Mucosa of gallbladder (tissue), 1 donor: ENCODE measurements around the gene BAZ1A. TPM values are rescaled to one million over a fixed set of nuclear protein-coding genes. Genes with fewer than 3 reads are reported as not detected.
"Not testable (repeated sequence)": the region's sequence is repeated elsewhere in the genome, so short reads cannot be mapped to it uniquely, and the experiment has no call there.

Source experiments
- DNase-seq: peaks from one replicate; pipeline ENCODE4 v3.0.0-alpha.2; 2020; ENCODE audit warnings: low spot score
- total RNA-seq: library from RNA; stranded (reverse); gene quantifications from one replicate; pipeline ENCODE4 v1.2.1, GENCODE V29; 2021
- donor health status: DM: no; HTN: no; CAD: no.

Gene BAZ1A
- total RNA-seq, 1 donor from 2014 or later: 22.0 TPM

DNA sequence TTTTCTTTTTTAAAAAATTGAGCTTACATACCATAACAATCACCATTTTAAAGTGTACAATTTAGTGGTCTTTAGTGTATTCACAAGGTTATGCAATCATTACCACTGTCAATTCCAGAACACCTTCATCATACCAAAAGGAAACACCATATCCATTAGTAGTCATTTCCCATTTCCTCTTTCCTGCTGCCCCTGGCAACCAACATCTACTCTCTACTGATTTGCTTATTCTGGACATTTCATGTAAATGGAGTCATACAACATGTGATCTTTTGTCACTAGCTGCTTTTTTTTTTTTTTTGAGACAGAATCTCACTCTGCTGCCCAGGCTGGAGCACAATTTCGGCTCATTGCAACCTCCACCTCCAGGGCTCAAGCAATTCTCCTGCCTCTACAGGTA is 93.9 kb downstream of the BAZ1A start:
- no peak for DNase-seq

- DNase-seq: no peak
Measured at GRCh38 chr14:34780646-34781045, 94.5 kb downstream of the BAZ1A start.

GRCh38 chr14:34778744-34779143 is 96.4 kb downstream of the BAZ1A start:
- DNase-seq: no peak

GRCh38 chr14:34776611-34777010 is 98.5 kb downstream of the BAZ1A start:
- DNase-seq: no peak

GRCh38 chr14:34775922-34776321 is 99.2 kb downstream of the BAZ1A start:
- DNase-seq: no peak

DNA sequence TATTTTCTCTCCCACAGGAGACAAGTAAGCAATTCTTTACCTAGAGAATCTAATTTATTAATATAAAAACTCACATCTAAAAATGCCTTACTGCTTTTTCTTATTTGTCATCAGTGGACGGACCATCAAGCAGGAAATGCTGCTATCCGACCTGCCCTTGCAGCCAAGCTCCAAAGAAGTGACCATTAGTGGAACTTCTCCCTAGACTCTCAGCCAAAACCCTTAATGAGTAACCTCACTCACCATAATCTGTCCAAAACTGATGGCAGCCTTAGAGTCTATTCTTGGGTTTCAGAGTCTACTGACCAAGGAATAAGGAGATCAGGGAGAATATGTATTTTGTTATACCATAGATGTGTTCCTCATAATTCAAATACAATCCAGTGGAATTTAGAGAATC is 99.8 kb downstream of the BAZ1A start:
- no peak for DNase-seq

DNA sequence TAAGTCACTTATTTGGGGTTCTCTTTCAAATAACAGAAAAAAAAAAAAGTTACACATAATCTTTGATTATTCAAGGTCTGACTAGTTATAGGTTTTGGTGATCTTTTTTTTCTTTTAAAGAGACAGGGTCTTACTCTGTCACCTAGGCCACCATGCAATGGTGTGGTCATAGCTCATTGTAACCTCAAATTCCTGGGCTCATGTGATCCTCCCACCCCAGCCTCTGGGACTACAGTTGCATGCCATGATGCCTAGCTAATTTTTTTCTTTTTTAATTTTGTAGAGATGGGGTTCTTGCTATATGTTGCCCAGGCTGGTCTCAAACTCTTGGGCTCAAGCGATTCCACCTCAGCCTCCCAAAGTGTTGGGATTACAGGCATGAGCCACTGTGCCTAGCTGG is 104.3 kb downstream of the BAZ1A start:
- DNase-seq: no peak

DNA sequence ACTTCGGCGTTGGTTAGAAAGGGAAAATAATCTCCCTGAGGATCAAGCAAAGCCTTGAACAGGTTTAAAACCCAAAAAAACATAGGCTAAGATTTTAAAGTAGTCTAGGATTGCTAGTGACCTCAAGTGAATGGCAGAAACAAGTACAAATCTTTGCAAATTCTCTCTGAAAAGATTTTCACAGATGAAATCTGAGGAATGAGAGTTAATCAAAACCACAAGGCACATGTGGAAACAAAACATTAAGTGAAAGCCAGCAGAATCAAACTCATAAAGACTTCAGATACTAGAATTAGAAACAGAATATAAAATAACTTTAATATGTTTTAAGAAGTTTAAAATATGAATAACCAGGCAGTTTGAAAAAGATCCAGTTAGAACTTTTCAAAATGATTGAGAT is 108.6 kb downstream of the BAZ1A start:
- DNase-seq: no peak

GRCh38 chr14:34766060-34766459 is 109.1 kb downstream of the BAZ1A start:
- no peak for DNase-seq

- DNase-seq: no peak
Measured at GRCh38 chr14:34755215-34755614, 119.9 kb downstream of the BAZ1A start.

DNA sequence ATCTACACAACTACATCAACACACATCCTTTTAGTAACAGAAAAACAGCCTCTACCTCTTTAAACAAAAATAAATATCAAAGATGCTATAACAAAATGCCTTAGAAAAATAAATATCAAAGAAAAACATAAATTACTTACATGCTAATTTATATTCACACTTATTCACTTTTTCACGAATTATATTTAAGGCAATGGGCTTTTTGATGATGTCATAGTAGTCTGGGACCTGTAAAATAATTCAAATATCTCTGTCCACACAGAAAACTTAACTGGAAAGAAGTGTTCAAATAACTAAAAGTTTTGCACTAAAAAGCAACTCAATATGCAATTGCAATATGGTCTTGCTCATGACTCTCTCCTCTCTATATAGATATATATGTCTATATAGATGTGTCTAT is 120.5 kb downstream of the BAZ1A start:
- no peak for DNase-seq

- DNase-seq: no peak
Measured at GRCh38 chr14:34750670-34751069, 124.5 kb downstream of the BAZ1A start.

DNA sequence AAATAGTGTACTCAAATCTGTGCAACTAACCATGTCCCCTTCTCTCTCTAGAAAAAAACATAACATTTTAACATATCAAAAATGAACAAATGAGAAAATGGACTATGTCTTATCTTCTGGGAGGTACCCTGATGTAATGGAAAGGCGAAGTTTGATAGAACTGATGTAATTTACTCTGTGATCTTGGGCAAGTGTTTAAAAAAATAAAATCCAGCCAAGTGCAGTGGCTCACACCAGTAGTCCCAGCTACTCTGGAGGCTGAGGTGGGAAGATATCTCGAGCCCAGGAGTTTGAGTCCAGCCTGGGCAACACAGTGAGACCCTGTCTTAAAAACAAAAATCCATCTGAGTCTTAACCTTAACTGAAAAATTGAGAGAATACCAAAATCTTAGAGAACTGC is 124.9 kb downstream of the BAZ1A start:
- DNase-seq: no peak

- DNase-seq: no peak
Measured at GRCh38 chr14:34749408-34749807, 125.8 kb downstream of the BAZ1A start.

DNA sequence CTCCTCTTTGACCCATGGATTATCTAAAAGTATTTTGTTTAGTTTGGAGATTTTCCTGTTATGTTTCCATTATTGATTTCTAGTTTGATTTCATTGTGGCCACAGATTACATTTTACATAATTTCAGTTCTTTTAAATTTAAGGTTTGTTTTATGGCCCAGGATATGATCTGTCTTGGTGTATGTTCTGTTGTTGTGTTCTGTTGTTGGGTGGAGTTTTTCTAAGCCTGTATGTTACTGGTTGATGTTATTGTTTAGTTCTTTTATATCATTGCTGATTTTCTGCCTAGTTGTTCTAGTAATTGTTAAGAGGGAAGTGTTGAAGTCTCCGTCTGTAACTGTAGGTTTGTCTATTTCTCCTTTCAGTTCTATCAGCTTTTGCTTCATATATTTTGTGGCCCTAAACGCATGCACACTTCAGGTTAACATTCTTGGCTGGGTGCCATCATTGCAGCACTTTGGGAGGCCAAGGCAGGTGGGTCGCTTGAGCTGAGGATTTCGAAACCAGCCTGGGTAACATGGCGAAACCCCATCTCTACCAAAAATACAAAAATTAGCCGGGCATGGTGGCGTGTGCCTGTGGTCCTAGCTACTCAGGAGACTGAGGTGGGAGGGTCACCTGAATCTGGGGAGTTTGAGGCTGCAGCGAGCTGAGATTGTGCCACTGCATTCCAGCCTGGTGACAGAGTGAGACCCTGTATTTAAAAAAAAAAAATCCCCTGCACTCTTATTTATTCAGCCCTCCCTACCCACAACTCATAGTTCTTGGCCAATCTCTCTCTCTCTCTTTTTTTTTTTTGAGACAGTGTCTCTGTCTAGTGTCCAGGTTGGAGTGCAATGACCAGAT is 132.7 kb downstream of the BAZ1A start:
- no peak for DNase-seq

- DNase-seq: no peak
Measured at GRCh38 chr14:34741840-34742239, 133.3 kb downstream of the BAZ1A start.

DNA sequence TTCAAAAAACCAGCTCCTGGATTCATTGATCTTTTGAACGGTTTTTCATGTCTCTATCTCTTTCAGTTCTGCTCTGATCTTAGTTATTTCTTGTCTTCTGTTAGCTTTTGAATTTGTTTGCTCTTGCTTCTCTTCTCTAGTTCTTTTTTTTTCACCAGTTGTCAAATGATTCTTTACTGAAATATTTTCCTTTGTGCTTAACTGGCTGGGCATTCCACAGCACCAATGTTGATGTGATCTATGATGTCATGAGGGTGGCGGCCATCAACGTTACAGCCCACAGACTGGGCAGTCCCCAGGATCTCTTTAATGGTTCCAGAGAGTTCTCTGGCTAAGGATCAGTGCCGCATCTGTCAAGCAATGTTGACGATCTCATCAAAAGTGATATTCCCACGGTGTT is 135.0 kb downstream of the BAZ1A start:
- not testable (repeated sequence) for DNase-seq

DNA sequence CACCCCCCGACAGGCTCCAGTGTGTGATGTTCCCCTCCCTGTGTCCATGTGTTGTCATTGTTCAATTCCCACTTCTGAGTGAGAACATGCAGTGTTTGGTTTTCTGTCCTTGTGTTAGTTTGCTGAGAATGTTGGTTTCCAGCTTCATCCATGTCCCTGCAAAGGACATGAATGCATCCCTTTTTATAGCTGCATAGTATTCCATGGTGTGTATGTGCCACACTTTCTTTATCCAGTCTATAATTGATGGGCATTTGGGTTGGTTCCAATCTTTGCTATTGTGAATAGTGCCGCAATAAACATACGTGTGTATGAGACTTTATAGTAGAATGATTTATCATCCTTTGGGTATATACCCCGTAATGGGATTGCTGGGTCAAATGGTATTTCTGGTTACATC is 138.1 kb downstream of the BAZ1A start:
- DNase-seq: not testable (repeated sequence)

DNA sequence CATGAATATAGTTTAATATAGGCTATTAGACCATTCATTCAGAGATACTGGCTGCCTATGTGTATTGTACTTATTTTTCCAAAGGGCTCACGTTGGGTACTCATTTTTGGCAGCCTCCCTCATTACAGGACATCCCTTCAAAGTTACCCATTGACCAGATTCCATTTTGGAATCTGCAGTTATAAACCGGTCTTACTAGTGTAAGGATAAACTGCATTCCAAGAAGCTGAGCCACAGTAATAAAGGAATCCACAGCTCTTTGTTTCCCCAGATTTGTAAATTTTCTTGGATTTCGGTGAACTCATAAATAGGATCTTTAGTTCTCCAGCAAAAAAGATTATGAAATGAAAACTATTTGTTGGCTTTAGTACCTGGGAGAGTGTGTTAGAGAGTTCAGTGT is 141.9 kb downstream of the BAZ1A start:
- DNase-seq: no peak

GRCh38 chr14:34732802-34733201 is 142.4 kb downstream of the BAZ1A start:
- no peak for DNase-seq

GRCh38 chr14:34723867-34724266 is 151.3 kb downstream of the BAZ1A start:
- DNase-seq: no peak

DNA sequence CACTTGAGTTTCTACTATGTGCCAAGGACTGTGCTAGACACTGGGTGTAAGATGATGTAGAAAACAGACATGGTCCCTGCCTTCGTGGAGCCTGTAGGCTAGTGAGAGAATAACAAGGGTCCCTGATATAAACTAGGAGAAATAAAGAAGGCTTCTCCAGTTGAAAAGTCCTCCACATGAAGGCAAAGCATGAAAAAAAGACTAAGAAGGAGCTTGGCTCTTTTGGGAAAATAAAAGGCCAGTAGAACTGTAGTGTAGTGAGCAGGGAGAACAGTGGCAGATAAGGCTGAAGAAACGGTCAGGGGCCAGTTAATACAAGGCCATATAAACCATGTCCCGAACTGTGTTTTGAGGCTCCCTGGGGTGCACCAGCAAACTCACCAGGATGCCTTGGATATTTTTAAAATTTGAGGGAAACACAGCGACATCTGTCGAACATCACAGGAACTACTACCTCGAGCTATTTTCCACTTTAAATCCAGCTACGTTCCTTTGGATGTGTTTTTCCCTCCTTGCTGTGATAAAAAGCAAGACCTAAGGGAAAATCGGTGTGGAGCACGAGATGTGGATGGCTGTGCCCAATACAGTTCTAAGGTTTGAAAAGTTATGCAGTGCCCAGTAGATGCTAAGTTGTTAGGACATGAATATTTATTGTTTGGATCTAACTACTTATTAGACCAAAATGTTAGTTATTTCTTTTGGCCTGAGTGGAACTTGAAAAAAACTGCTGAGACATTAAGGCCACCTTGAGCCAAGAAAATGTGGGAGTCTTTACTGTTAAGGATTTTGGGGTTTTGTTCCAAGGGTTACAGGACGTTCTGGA is 152.2 kb downstream of the BAZ1A start:
- DNase-seq: peak; percentile 31

- DNase-seq: no peak
Measured at GRCh38 chr14:34721129-34721528, 154.0 kb downstream of the BAZ1A start.
